Endothelial cell of umbilical vein (primary cell): ENCODE data around the gene MELTF. TPM values are rescaled to one million over a fixed set of nuclear protein-coding genes. Genes with fewer than 3 reads are reported as not detected.

Source experiments
- BruUV-seq: library from RNA; stranded (reverse); fragments of 400-500 nt; replicated peaks from 2 replicates; lab custom pipeline; 2021; lab: Mats Ljungman, UMichigan
- CTCF ChIA-PET: fragments of 300-600, 350-600 bp; sonication (Branson Sonifier 250); formaldehyde crosslinking; loops from one replicate; lab custom pipeline; 2021; ENCODE audit warnings: antibody characterized with exemption, inconsistent platforms; lab: Charles Lee
- POLR2A ChIA-PET: fragments of 300-600, 350-600 bp; sonication (Branson Sonifier 250); formaldehyde crosslinking; loops from one replicate; lab custom pipeline; 2021; ENCODE audit warnings: antibody characterized with exemption, inconsistent platforms; lab: Charles Lee
- DNase-seq: peaks from one replicate; pipeline ENCODE4 v3.0.0-alpha.2; 2011; ENCODE audit warnings: low read depth, low spot score
- FAIRE-seq: peaks from 2 replicates; lab custom pipeline; 2011; peaks lifted over from hg19 to GRCh38; lab: Jason Lieb, UNC
- H2AFZ ChIP-seq: 2 replicates; pipeline ENCODE4 v1.6.0; 2012; ENCODE audit warnings: low read depth, low read length, control low read depth, inconsistent platforms
- H3K27ac ChIP-seq: 2 replicates; pipeline ENCODE4 v1.5.1; 2011; ENCODE audit warnings: low read depth, mild to moderate bottlenecking, control low read depth, low read length, moderate library complexity; ENCODE audit not compliant: insufficient read depth
- H3K27me3 ChIP-seq, 2 experiments: 2 replicates each; pipeline versions ENCODE4 v1.6.0 to v1.6.1; 2011; ENCODE audit warnings: low read length in 2 of 2, mixed read lengths in 1 of 2; ENCODE audit not compliant: control insufficient read depth in 2 of 2, insufficient read depth in 2 of 2
- H3K36me3 ChIP-seq, 2 experiments: 2 replicates in 1 of 2; 3 replicates in 1 of 2; pipeline ENCODE4 v1.5.1; 2011; ENCODE audit warnings: low read length in 2 of 2, mild to moderate bottlenecking in 1 of 2, moderate library complexity in 1 of 2; ENCODE audit not compliant: control insufficient read depth in 2 of 2, insufficient read depth in 2 of 2; ENCODE audit errors: extremely low read depth in 1 of 2
- H3K4me1 ChIP-seq: 3 replicates; pipeline ENCODE4 v1.5.1; 2011; ENCODE audit warnings: mild to moderate bottlenecking, low read length; ENCODE audit not compliant: control insufficient read depth, insufficient read depth; ENCODE audit errors: extremely low read depth
- H3K4me2 ChIP-seq: 2 replicates; pipeline ENCODE4 v1.6.1; 2011; ENCODE audit warnings: low read length, control low read depth, mixed read lengths; ENCODE audit not compliant: insufficient read depth
- H3K4me3 ChIP-seq, 3 experiments: fragments of 200-600 bp in 1 of 3; sonication (generic), shearing (Covaris generic) in 1 of 3; replicated peaks in 1 of 3; 2 replicates each; pipeline ENCODE4 v1.5.1; 2011 to 2016; ENCODE audit warnings: control low read depth in 3 of 3, low read length in 3 of 3, mild to moderate bottlenecking in 2 of 3, inconsistent platforms in 1 of 3, low read depth in 1 of 3, moderate library complexity in 1 of 3; ENCODE audit not compliant: insufficient read depth in 1 of 3
- H3K79me2 ChIP-seq: 2 replicates; pipeline ENCODE4 v1.6.0; 2012; ENCODE audit warnings: low read length, inconsistent platforms; ENCODE audit not compliant: control insufficient read depth, insufficient read depth
- H3K9ac ChIP-seq: replicated peaks from 2 replicates; pipeline ENCODE3; 2011; ENCODE audit warnings: low read length, control low read depth; ENCODE audit not compliant: insufficient read depth; ENCODE audit errors: extremely low read depth
- H3K9me1 ChIP-seq: replicated peaks from 3 replicates; pipeline ENCODE4 v1.6.0; 2011; ENCODE audit warnings: mild to moderate bottlenecking, low read length; ENCODE audit not compliant: control insufficient read depth, insufficient read depth; ENCODE audit errors: extremely low read depth
- H3K9me3 ChIP-seq: replicated peaks from 2 replicates; pipeline ENCODE4 v1.5.1; 2012; ENCODE audit warnings: low read length, inconsistent platforms; ENCODE audit not compliant: control insufficient read depth, insufficient read depth
- H4K20me1 ChIP-seq: replicated peaks from 2 replicates; pipeline ENCODE3; 2011; ENCODE audit warnings: mild to moderate bottlenecking, low read length; ENCODE audit not compliant: control insufficient read depth, insufficient read depth; ENCODE audit errors: extremely low read depth
- EZH2 ChIP-seq: IDR thresholded peaks from 2 replicates; pipeline ENCODE4 v1.6.1; 2012; ENCODE audit warnings: borderline replicate concordance, low read depth, mild to moderate bottlenecking, moderate library complexity, low read length, inconsistent platforms; ENCODE audit not compliant: severe bottlenecking
- FOS ChIP-seq: IDR thresholded peaks from 2 replicates; pipeline ENCODE4 v1.6.1; 2011; ENCODE audit warnings: mild to moderate bottlenecking, low read length, moderate library complexity, borderline replicate concordance; ENCODE audit not compliant: insufficient read depth
- GATA2 ChIP-seq: IDR thresholded peaks from 2 replicates; pipeline ENCODE4 v1.7.0; 2011; ENCODE audit warnings: low read depth, mild to moderate bottlenecking, moderate library complexity, mixed read lengths, low read length; ENCODE audit not compliant: insufficient read length, insufficient read depth
- JUN ChIP-seq: IDR thresholded peaks from 2 replicates; pipeline ENCODE4 v1.6.1; 2011; ENCODE audit warnings: borderline replicate concordance, low read depth; ENCODE audit not compliant: insufficient read length, insufficient read depth
- MAX ChIP-seq: IDR thresholded peaks from 2 replicates; pipeline ENCODE4 v1.6.1; 2011; ENCODE audit not compliant: insufficient read depth, insufficient read length
- MYC ChIP-seq: IDR thresholded peaks from one replicate; pipeline ENCODE4 v1.6.1; 2011; ENCODE audit warnings: mild to moderate bottlenecking, low read depth, low read length
- POLR2A ChIP-seq: IDR thresholded peaks from 2 replicates; pipeline ENCODE4 v1.6.1; 2012; ENCODE audit warnings: low read depth, mild to moderate bottlenecking, control low read depth, low read length
- POLR2AphosphoS5 ChIP-seq: IDR thresholded peaks from 2 replicates; pipeline ENCODE4 v1.6.1; 2012; ENCODE audit warnings: low read depth, mild to moderate bottlenecking, control low read depth, low read length, moderate library complexity; ENCODE audit not compliant: insufficient read depth
- dilution Hi-C: fragments of 300-500 bp; cut with MboI; formaldehyde crosslinking; loops from one replicate; pipeline ENCODE4 v1.15.0; 2019; ENCODE audit warnings: low sequenced_read_pairs; ENCODE audit not compliant: extremely low pct_ligation_motif_present
- intact Hi-C: fragments of 100-400 bp; cut with micrococcal nuclease; formaldehyde crosslinking; loops from one replicate; pipeline ENCODE4 v1.10.0; 2022
- polyA plus RNA-seq, 4 experiments: library from polyadenylated mRNA; depleted of rRNA in 3 of 4; stranded (reverse) in 3 of 4; unstranded in 1 of 4; fragments of >200 nt; gene quantifications; 2 replicates each; pipeline versions ENCODE4 v1.2.1 to v1.2.3, GENCODE V29; 2011 to 2012; ENCODE audit warnings: missing spikeins in 1 of 4
- total RNA-seq: library from RNA; stranded (reverse); gene quantifications from 2 replicates; pipeline ENCODE4 v1.2.3, GENCODE V29; 2021
- TF ChIP-seq, protein P1 (sequence below), 2 donors: IDR thresholded peaks; 1 replicate in 1 of 2; 2 replicates in 1 of 2; pipeline ENCODE4 v1.5.1; 2011; ENCODE audit warnings: low read length in 2 of 2, mild to moderate bottlenecking in 2 of 2, moderate library complexity in 2 of 2, control low read depth in 1 of 2, inconsistent platforms in 1 of 2, low read depth in 1 of 2; ENCODE audit not compliant: insufficient read depth in 1 of 2; ENCODE audit errors: extremely low read depth in 1 of 2

MELTF gene
- total and polyA plus RNA-seq, 2 donors (not counting 3 experiments of a cell fraction or from before 2014, with no cell fraction given), result 0.59 to 2.3 TPM

- H3K4me2 ChIP-seq, result no peak overlapping the region
- intact Hi-C loops, result no loop called here
- H3K27ac ChIP-seq, result no peak overlapping the region
- no peaks in the 10 kb centered on the region for H3K9me3 ChIP-seq
- no peaks in the 10 kb centered on the region for H4K20me1 ChIP-seq
- BruUV-seq, result no TSS peak
- H3K9me1 ChIP-seq, result no peaks in the 10 kb centered on the region
- no peaks in the 10 kb centered on the region for H3K4me1 ChIP-seq
- no peak for DNase-seq
- no peaks in the 10 kb centered on the region for H3K36me3 ChIP-seq
- dilution Hi-C loops, result no loop called here
- H3K79me2 ChIP-seq, result no peaks in the 10 kb centered on the region
- H3K4me3 ChIP-seq, result no peak overlapping the region
- H2AFZ ChIP-seq, result no peak overlapping the region
- TF ChIP-seq FOS (no peak), POLR2A (no peak), GATA2 (no peak), JUN (no peak), MAX (no peak), EZH2 (no peak), POLR2AphosphoS5 (no peak), MYC (no peak)
- TF ChIP-seq, protein P1, sequence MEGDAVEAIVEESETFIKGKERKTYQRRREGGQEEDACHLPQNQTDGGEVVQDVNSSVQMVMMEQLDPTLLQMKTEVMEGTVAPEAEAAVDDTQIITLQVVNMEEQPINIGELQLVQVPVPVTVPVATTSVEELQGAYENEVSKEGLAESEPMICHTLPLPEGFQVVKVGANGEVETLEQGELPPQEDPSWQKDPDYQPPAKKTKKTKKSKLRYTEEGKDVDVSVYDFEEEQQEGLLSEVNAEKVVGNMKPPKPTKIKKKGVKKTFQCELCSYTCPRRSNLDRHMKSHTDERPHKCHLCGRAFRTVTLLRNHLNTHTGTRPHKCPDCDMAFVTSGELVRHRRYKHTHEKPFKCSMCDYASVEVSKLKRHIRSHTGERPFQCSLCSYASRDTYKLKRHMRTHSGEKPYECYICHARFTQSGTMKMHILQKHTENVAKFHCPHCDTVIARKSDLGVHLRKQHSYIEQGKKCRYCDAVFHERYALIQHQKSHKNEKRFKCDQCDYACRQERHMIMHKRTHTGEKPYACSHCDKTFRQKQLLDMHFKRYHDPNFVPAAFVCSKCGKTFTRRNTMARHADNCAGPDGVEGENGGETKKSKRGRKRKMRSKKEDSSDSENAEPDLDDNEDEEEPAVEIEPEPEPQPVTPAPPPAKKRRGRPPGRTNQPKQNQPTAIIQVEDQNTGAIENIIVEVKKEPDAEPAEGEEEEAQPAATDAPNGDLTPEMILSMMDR (IDR thresholded peaks at IDR 0.05; ENCODE audit: extremely low read depth in 1 of 2, insufficient read depth in 1 of 2, low read depth in 1 of 2, low read length in 2 of 2), result no peak
- ChIA-PET POLR2A (no interaction called here), CTCF (interaction anchor here (0.7 to 1.1 kb wide), 3 partner anchors 15 to 198 kb away, joined by 3 read pairs; no protein-coding TSS in a partner anchor)
- H3K9ac ChIP-seq, result no peak overlapping the region
- FAIRE-seq, result no peak
- peaks cover 6 to 24% of the 10 kb centered on the region in 2 experiments for H3K27me3 ChIP-seq
These were observed 44.3 kb downstream of the MELTF start for GRCh38 chr3:196985298-196985697.
